Gastrocnemius medialis (tissue), 4 donors: ENCODE results near the gene CYTIP.

Experiments used
- CTCF ChIP-seq, 5 experiments: fragments of 450-650 bp in 3 of 5; fragments of 200-600 bp in 2 of 5; sonication (generic) in 2 of 5; IDR thresholded peaks in 4 of 5; conservative IDR thresholded peaks in 1 of 5; 1 replicate in 4 of 5; 2 replicates in 1 of 5; pipeline ENCODE4 v1.5.1; 2016 to 2019; ENCODE audit warnings: antibody characterized with exemption in 5 of 5, mild to moderate bottlenecking in 3 of 5, moderate library complexity in 3 of 5
- POLR2A ChIP-seq, 2 donors: fragments of 450-650 bp; IDR thresholded peaks; one replicate each; pipeline ENCODE4 v1.6.1; 2017; ENCODE audit warnings: antibody characterized with exemption in 2 of 2, mild to moderate bottlenecking in 2 of 2, moderate library complexity in 2 of 2

- TF ChIP-seq CTCF (IDR thresholded peaks at IDR 0.05 in 4 of 5, conservative IDR thresholded peaks at IDR 0.05 in 1 of 5): no peak
- TF ChIP-seq POLR2A (IDR thresholded peaks at IDR 0.05): no peak
Measured at GRCh38 chr2:157404363-157404762, 39.5 kb downstream of the CYTIP start.
